ENCODE measurements around the gene RAB37.

Gene RAB37

GRCh38 chr17:74728033-74728701 is 8.9 kb upstream of the RAB37 start:
- Histone ChIP-seq H3K36me3 (ENCODE audit: control insufficient read depth in 2 of 2, insufficient read depth in 2 of 2, low read length in 2 of 2) (no peaks in the 10 kb centered on the region), H3K4me3 (ENCODE audit: low read length in 2 of 2) (no peak overlapping the region), H3K27ac (ENCODE audit: low read length) (no peak overlapping the region), H3K4me1 (ENCODE audit: control insufficient read depth, insufficient read depth, low read length) (no peaks in the 10 kb centered on the region), H3K27me3 (ENCODE audit: control insufficient read depth in 1 of 2, insufficient read depth in 2 of 2, low read length in 2 of 2) (peaks cover 11 to 12% of the 10 kb centered on the region in 2 donors), H3K9me3 (ENCODE audit: control insufficient read depth in 2 of 2, low read length in 2 of 2) (no peaks in the 10 kb centered on the region), H3K9ac (ENCODE audit: low read length in 2 of 2) (no peak overlapping the region)

- Histone ChIP-seq H3K4me3 (ENCODE audit: low read length in 2 of 2) (no peak overlapping the region), H3K27ac (ENCODE audit: low read length) (no peak overlapping the region), H3K9me3 (ENCODE audit: control insufficient read depth in 2 of 2, low read length in 2 of 2) (no peaks in the 10 kb centered on the region), H3K4me1 (ENCODE audit: control insufficient read depth, insufficient read depth, low read length) (no peaks in the 10 kb centered on the region), H3K36me3 (ENCODE audit: control insufficient read depth in 2 of 2, insufficient read depth in 2 of 2, low read length in 2 of 2) (no peaks in the 10 kb centered on the region), H3K9ac (ENCODE audit: low read length in 2 of 2) (no peak overlapping the region), H3K27me3 (ENCODE audit: control insufficient read depth in 1 of 2, insufficient read depth in 2 of 2, low read length in 2 of 2) (peaks cover 16 to 17% of the 10 kb centered on the region in 2 donors)
Observed at GRCh38 chr17:74728702-74729075, 8.4 kb upstream of the RAB37 start.

- no peak overlapping the region for H3K27ac ChIP-seq (ENCODE audit: low read length)
- no peaks in the 10 kb centered on the region for H3K9me3 ChIP-seq (ENCODE audit: control insufficient read depth in 2 of 2, low read length in 2 of 2)
- H3K4me3 ChIP-seq (ENCODE audit: low read length in 2 of 2): no peak overlapping the region
- no peak overlapping the region for H3K9ac ChIP-seq (ENCODE audit: low read length in 2 of 2)
- peaks cover 18 to 21% of the 10 kb centered on the region in 2 donors for H3K27me3 ChIP-seq (ENCODE audit: control insufficient read depth in 1 of 2, insufficient read depth in 2 of 2, low read length in 2 of 2)
- H3K36me3 ChIP-seq (ENCODE audit: control insufficient read depth in 2 of 2, insufficient read depth in 2 of 2, low read length in 2 of 2): no peaks in the 10 kb centered on the region
- no peaks in the 10 kb centered on the region for H3K4me1 ChIP-seq (ENCODE audit: control insufficient read depth, insufficient read depth, low read length)
Observed at GRCh38 chr17:74729368-74729767, 7.7 kb upstream of the RAB37 start.

GRCh38 chr17:74729866-74730265 is 7.2 kb upstream of the RAB37 start:
- H3K27ac ChIP-seq (ENCODE audit: low read length): no peak overlapping the region
- no peak overlapping the region for H3K4me3 ChIP-seq (ENCODE audit: low read length in 2 of 2)
- no peaks in the 10 kb centered on the region for H3K4me1 ChIP-seq (ENCODE audit: control insufficient read depth, insufficient read depth, low read length)
- no peaks in the 10 kb centered on the region for H3K36me3 ChIP-seq (ENCODE audit: control insufficient read depth in 2 of 2, insufficient read depth in 2 of 2, low read length in 2 of 2)
- no peak overlapping the region for H3K9ac ChIP-seq (ENCODE audit: low read length in 2 of 2)
- H3K9me3 ChIP-seq (ENCODE audit: control insufficient read depth in 2 of 2, low read length in 2 of 2): no peaks in the 10 kb centered on the region
- peaks cover 18 to 21% of the 10 kb centered on the region in 2 donors for H3K27me3 ChIP-seq (ENCODE audit: control insufficient read depth in 1 of 2, insufficient read depth in 2 of 2, low read length in 2 of 2)

GRCh38 chr17:74730491-74731346 is 6.3 kb upstream of the RAB37 start:
- H3K27me3 ChIP-seq (ENCODE audit: control insufficient read depth in 1 of 2, insufficient read depth in 2 of 2, low read length in 2 of 2): peaks cover 18 to 21% of the 10 kb centered on the region in 2 donors
- no peak overlapping the region for H3K9ac ChIP-seq (ENCODE audit: low read length in 2 of 2)
- H3K36me3 ChIP-seq (ENCODE audit: control insufficient read depth in 2 of 2, insufficient read depth in 2 of 2, low read length in 2 of 2): no peaks in the 10 kb centered on the region
- no peaks in the 10 kb centered on the region for H3K9me3 ChIP-seq (ENCODE audit: control insufficient read depth in 2 of 2, low read length in 2 of 2)
- H3K27ac ChIP-seq (ENCODE audit: low read length): no peak overlapping the region
- H3K4me1 ChIP-seq (ENCODE audit: control insufficient read depth, insufficient read depth, low read length): no peaks in the 10 kb centered on the region
- no peak overlapping the region for H3K4me3 ChIP-seq (ENCODE audit: low read length in 2 of 2)

GRCh38 chr17:74731347-74731605 is 5.8 kb upstream of the RAB37 start:
- H3K9me3 ChIP-seq (ENCODE audit: control insufficient read depth in 2 of 2, low read length in 2 of 2): no peaks in the 10 kb centered on the region
- H3K4me1 ChIP-seq (ENCODE audit: control insufficient read depth, insufficient read depth, low read length): no peaks in the 10 kb centered on the region
- no peak overlapping the region for H3K9ac ChIP-seq (ENCODE audit: low read length in 2 of 2)
- H3K36me3 ChIP-seq (ENCODE audit: control insufficient read depth in 2 of 2, insufficient read depth in 2 of 2, low read length in 2 of 2): no peaks in the 10 kb centered on the region
- H3K27ac ChIP-seq (ENCODE audit: low read length): no peak overlapping the region
- H3K4me3 ChIP-seq (ENCODE audit: low read length in 2 of 2): no peak overlapping the region
- H3K27me3 ChIP-seq (ENCODE audit: control insufficient read depth in 1 of 2, insufficient read depth in 2 of 2, low read length in 2 of 2): peaks cover 18 to 23% of the 10 kb centered on the region in 2 donors

- H3K4me1 ChIP-seq (ENCODE audit: control insufficient read depth, insufficient read depth, low read length): peaks cover 2% of the 10 kb centered on the region
- H3K9me3 ChIP-seq (ENCODE audit: control insufficient read depth in 2 of 2, low read length in 2 of 2): no peaks in the 10 kb centered on the region
- peaks cover 23 to 33% of the 10 kb centered on the region in 2 donors for H3K27me3 ChIP-seq (ENCODE audit: control insufficient read depth in 1 of 2, insufficient read depth in 2 of 2, low read length in 2 of 2)
- no peak overlapping the region for H3K27ac ChIP-seq (ENCODE audit: low read length)
- H3K36me3 ChIP-seq (ENCODE audit: control insufficient read depth in 2 of 2, insufficient read depth in 2 of 2, low read length in 2 of 2): no peaks in the 10 kb centered on the region
- no peak overlapping the region for H3K4me3 ChIP-seq (ENCODE audit: low read length in 2 of 2)
- no peak overlapping the region for H3K9ac ChIP-seq (ENCODE audit: low read length in 2 of 2)
Observed at GRCh38 chr17:74732042-74732867, 4.8 kb upstream of the RAB37 start.

GRCh38 chr17:74733365-74734122 is 3.5 kb upstream of the RAB37 start:
- Histone ChIP-seq H3K4me1 (ENCODE audit: control insufficient read depth, insufficient read depth, low read length) (peaks cover 12% of the 10 kb centered on the region), H3K9me3 (ENCODE audit: control insufficient read depth in 2 of 2, low read length in 2 of 2) (no peaks in the 10 kb centered on the region), H3K27me3 (ENCODE audit: control insufficient read depth in 1 of 2, insufficient read depth in 2 of 2, low read length in 2 of 2) (peaks cover 35 to 46% of the 10 kb centered on the region in 2 donors)

GRCh38 chr17:74734256-74734655 is 2.8 kb upstream of the RAB37 start:
- no peaks in the 10 kb centered on the region for H3K9me3 ChIP-seq (ENCODE audit: control insufficient read depth in 2 of 2, low read length in 2 of 2)
- peaks cover 42 to 53% of the 10 kb centered on the region in 2 donors for H3K27me3 ChIP-seq (ENCODE audit: control insufficient read depth in 1 of 2, insufficient read depth in 2 of 2, low read length in 2 of 2)
- no peaks in the 10 kb centered on the region for H3K36me3 ChIP-seq (ENCODE audit: control insufficient read depth in 2 of 2, insufficient read depth in 2 of 2, low read length in 2 of 2)
- H3K4me3 ChIP-seq (ENCODE audit: low read length in 2 of 2): no peak overlapping the region
- peaks cover 12% of the 10 kb centered on the region for H3K4me1 ChIP-seq (ENCODE audit: control insufficient read depth, insufficient read depth, low read length)
- H3K27ac ChIP-seq (ENCODE audit: low read length): no peak overlapping the region
- no peak overlapping the region for H3K9ac ChIP-seq (ENCODE audit: low read length in 2 of 2)

More at GRCh38 chr17:74733365-74734122, 3.5 kb upstream of the RAB37 start:
- H3K27ac ChIP-seq (ENCODE audit: low read length): no peak overlapping the region
- H3K9ac ChIP-seq (ENCODE audit: low read length in 2 of 2): no peak overlapping the region
- no peak overlapping the region for H3K4me3 ChIP-seq (ENCODE audit: low read length in 2 of 2)
- no peaks in the 10 kb centered on the region for H3K36me3 ChIP-seq (ENCODE audit: control insufficient read depth in 2 of 2, insufficient read depth in 2 of 2, low read length in 2 of 2)

All from stomach smooth muscle (tissue), 2 donors.